Neural progenitor cell (in vitro differentiated cells): ENCODE measurements around the gene TRMT2B. TPM values are rescaled to one million over a fixed set of nuclear protein-coding genes. Genes with fewer than 3 reads are reported as not detected.
"Not testable (repeated sequence)": the region's sequence is repeated elsewhere in the genome, so short reads cannot be mapped to it uniquely, and the experiment has no call there.

Experiments used
- DNase-seq: peaks from one replicate; pipeline ENCODE4 v3.0.0-alpha.2; 2016; ENCODE audit warnings: low spot score
- H2AFZ ChIP-seq: fragments of 200-600 bp; sonication (generic); replicated peaks from 2 replicates; pipeline ENCODE4 v1.6.1; 2016; ENCODE audit warnings: antibody characterized with exemption
- H3F3A ChIP-seq: fragments of 200-600 bp; sonication (generic); 2 replicates; pipeline ENCODE4 v1.6.1; 2016; ENCODE audit warnings: antibody characterized with exemption, low read depth
- H3K27ac ChIP-seq: fragments of 200-600 bp; sonication (generic); 2 replicates; pipeline ENCODE4 v1.5.1; 2016; ENCODE audit warnings: mild to moderate bottlenecking
- H3K27me3 ChIP-seq: fragments of 200-600 bp; sonication (generic); 2 replicates; pipeline ENCODE4 v1.6.1; 2016; ENCODE audit warnings: mild to moderate bottlenecking, moderate library complexity
- H3K36me3 ChIP-seq: fragments of 200-600 bp; sonication (generic); 2 replicates; pipeline ENCODE4 v1.5.1; 2016
- H3K4me1 ChIP-seq: fragments of 200-600 bp; sonication (generic); 2 replicates; pipeline ENCODE4 v1.6.1; 2016; ENCODE audit warnings: mixed run types
- H3K4me2 ChIP-seq: fragments of 200-600 bp; sonication (generic); 2 replicates; pipeline ENCODE4 v1.6.1; 2016
- H3K4me3 ChIP-seq: fragments of 200-600 bp; sonication (generic); 2 replicates; pipeline ENCODE4 v1.5.1; 2016
- H3K79me2 ChIP-seq: fragments of 200-600 bp; sonication (generic); 2 replicates; pipeline ENCODE4 v1.6.1; 2016; ENCODE audit warnings: low read depth
- H3K9ac ChIP-seq: fragments of 200-600 bp; sonication (generic); 2 replicates; pipeline ENCODE4 v1.6.1; 2016
- H3K9me3 ChIP-seq: fragments of 200-600 bp; sonication (generic); 2 replicates; pipeline ENCODE4 v1.5.1; 2016; ENCODE audit warnings: low read depth
- H4K20me1 ChIP-seq: fragments of 200-600 bp; sonication (generic); 2 replicates; pipeline ENCODE4 v1.6.1; 2016; ENCODE audit warnings: low read depth
- H3K27ac Mint-ChIP-seq: 3 replicates; pipeline ENCODE4 v1.8.0; 2021; ENCODE audit warnings: mixed read lengths
- H3K27me3 Mint-ChIP-seq: 2 replicates; pipeline ENCODE4 v1.8.0; 2022; ENCODE audit warnings: low read depth, mild to moderate bottlenecking, inconsistent platforms, moderate library complexity, mixed read lengths; ENCODE audit not compliant: insufficient read depth
- H3K36me3 Mint-ChIP-seq: 3 replicates; pipeline ENCODE4 v1.8.0; 2021; ENCODE audit warnings: mixed read lengths
- H3K4me1 Mint-ChIP-seq: 3 replicates; pipeline ENCODE4 v1.8.0; 2021; ENCODE audit warnings: mixed read lengths
- H3K4me3 Mint-ChIP-seq: 3 replicates; pipeline ENCODE4 v1.8.0; 2021; ENCODE audit warnings: mild to moderate bottlenecking, moderate library complexity, mixed read lengths
- H3K9me3 Mint-ChIP-seq: 3 replicates; pipeline ENCODE4 v1.8.0; 2020; ENCODE audit warnings: mixed read lengths
- EZH2 ChIP-seq: fragments of 200-600 bp; sonication (generic); IDR thresholded peaks from 2 replicates; pipeline ENCODE4 v1.6.1; 2017; ENCODE audit warnings: antibody characterized with exemption, mild to moderate bottlenecking, moderate library complexity
- EZH2phosphoT487 ChIP-seq: fragments of 200-600 bp; sonication (generic); IDR thresholded peaks from 2 replicates; pipeline ENCODE4 v1.6.1; 2017; ENCODE audit warnings: antibody characterized with exemption
- total RNA-seq: library from RNA; depleted of rRNA; stranded (reverse); fragments of >200 nt; gene quantifications from 2 replicates; pipeline ENCODE4 v1.2.3, GENCODE V29; 2015; ENCODE audit warnings: low replicate concordance
- TF ChIP-seq, protein P1 (sequence below): fragments of 200-600 bp; sonication (generic); IDR thresholded peaks from 2 replicates; pipeline ENCODE4 v1.5.1; 2017; ENCODE audit warnings: antibody characterized with exemption, mild to moderate bottlenecking

TRMT2B gene
- total RNA-seq, 1 donor from 2014 or later = 11.5 TPM

DNA sequence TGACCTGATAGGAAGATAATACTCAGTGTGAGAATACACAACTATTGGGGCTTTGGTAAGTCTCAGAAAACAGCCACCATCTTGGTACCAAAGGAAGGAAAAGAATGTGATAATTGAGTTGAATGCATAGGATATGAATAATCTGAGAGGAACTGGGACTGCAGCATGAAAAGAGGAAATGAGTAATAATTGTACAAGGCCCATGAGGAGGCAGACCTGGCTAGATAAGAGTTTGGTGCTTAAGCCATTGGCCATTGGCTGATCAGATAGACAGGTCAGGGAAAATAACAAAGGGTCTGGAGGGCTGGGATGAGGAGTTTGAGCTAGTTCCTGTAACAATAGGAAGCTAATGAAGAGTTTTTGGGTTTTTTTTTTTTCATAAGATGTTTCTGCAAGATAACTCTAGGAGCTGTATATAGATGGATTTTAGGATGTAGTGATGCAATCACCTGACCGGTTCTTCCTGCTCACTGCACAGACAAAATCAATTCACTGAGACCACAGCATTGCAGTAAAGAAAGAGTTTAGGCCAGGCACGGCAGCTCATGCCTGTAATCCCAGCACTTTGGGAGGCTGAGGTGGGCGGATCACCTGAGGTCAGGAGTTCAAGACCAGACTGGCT, 5.3 kb upstream of the TRMT2B start:
- Mint-ChIP-seq H3K4me1 (no peaks in the 10 kb centered on the region), H3K9me3 (peaks cover 5% of the 10 kb centered on the region), H3K4me3 (no peak overlapping the region), H3K27ac (no peak overlapping the region), H3K27me3 (peaks cover 2% of the 10 kb centered on the region), H3K36me3 (no peaks in the 10 kb centered on the region)
- peaks cover 3% of the 10 kb centered on the region for H3F3A ChIP-seq
- H3K27me3 ChIP-seq = no peaks in the 10 kb centered on the region
- H3K4me3 ChIP-seq = no peak overlapping the region
- no peaks in the 10 kb centered on the region for H3K9me3 ChIP-seq
- DNase-seq = no peak
- no peak overlapping the region for H3K9ac ChIP-seq
- no peak overlapping the region for H3K27ac ChIP-seq
- TF ChIP-seq EZH2 (no peak), EZH2phosphoT487 (no peak)
- TF ChIP-seq, protein P1, sequence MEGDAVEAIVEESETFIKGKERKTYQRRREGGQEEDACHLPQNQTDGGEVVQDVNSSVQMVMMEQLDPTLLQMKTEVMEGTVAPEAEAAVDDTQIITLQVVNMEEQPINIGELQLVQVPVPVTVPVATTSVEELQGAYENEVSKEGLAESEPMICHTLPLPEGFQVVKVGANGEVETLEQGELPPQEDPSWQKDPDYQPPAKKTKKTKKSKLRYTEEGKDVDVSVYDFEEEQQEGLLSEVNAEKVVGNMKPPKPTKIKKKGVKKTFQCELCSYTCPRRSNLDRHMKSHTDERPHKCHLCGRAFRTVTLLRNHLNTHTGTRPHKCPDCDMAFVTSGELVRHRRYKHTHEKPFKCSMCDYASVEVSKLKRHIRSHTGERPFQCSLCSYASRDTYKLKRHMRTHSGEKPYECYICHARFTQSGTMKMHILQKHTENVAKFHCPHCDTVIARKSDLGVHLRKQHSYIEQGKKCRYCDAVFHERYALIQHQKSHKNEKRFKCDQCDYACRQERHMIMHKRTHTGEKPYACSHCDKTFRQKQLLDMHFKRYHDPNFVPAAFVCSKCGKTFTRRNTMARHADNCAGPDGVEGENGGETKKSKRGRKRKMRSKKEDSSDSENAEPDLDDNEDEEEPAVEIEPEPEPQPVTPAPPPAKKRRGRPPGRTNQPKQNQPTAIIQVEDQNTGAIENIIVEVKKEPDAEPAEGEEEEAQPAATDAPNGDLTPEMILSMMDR = no peak
- H3K79me2 ChIP-seq = no peaks in the 10 kb centered on the region
- no peaks in the 10 kb centered on the region for H3K36me3 ChIP-seq
- H3K4me2 ChIP-seq = no peak overlapping the region
- no peak overlapping the region for H2AFZ ChIP-seq
- H3K4me1 ChIP-seq = no peaks in the 10 kb centered on the region
- H4K20me1 ChIP-seq = no peaks in the 10 kb centered on the region

DNA sequence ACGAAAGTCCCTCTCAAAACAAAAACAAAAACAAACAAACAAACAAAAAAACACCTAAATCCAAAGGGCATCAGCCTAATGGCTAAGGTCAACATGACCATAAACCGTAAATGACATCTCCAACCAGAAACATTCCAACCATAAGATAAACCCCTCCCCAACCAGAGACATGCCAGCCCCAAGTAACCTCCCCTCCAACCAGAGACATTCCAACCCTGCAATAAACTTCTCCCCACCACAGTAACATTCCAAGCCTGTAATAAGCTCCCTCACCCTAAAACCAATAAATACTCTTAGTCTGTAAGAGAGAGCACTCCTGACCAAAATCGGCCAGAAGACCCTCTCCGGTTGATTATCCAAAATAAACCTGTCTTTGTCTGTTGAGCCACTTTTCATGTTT, 4.6 kb upstream of the TRMT2B start:
- not testable (repeated sequence) for H3K9ac ChIP-seq, H3K4me1 ChIP-seq, H3F3A ChIP-seq, H3K4me3 Mint-ChIP-seq, H3K27ac Mint-ChIP-seq, H3K36me3 ChIP-seq, H3K27me3 Mint-ChIP-seq, H3K4me2 ChIP-seq, H3K4me1 Mint-ChIP-seq, H3K27ac ChIP-seq, H2AFZ ChIP-seq, H4K20me1 ChIP-seq, H3K36me3 Mint-ChIP-seq, DNase-seq, H3K4me3 ChIP-seq, H3K9me3 ChIP-seq, H3K9me3 Mint-ChIP-seq, H3K27me3 ChIP-seq, H3K79me2 ChIP-seq

DNA sequence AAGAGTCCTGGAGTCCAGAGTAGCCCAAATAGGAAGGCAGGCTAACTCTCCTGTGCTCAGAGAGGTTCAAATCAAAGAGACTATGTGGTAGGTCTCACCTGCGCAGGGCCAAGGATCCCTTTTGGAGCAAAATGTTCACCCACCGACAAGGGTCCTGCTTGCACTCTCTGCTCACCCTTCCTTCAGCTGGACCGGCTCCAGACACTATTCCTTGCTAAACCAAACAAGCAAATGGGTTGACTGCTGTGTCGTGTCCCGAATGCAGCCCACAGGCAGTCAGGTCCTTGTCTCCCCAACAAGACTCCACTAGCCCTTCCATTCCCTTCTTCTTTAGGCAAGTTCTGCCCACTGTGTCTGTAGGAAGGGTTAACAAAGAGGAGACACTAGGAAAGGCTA, 760 bp downstream of the TRMT2B start:
- Mint-ChIP-seq H3K4me1 (no peaks in the 10 kb centered on the region), H3K27me3 (no peaks in the 10 kb centered on the region), H3K4me3 (peak overlapping the region; percentile 89), H3K36me3 (no peaks in the 10 kb centered on the region), H3K27ac (no peak overlapping the region), H3K9me3 (peaks cover 7% of the 10 kb centered on the region)
- Histone ChIP-seq H3K36me3 (no peaks in the 10 kb centered on the region), H3K9me3 (no peaks in the 10 kb centered on the region), H3K79me2 (no peaks in the 10 kb centered on the region), H3K9ac (no peak overlapping the region), H3K27me3 (no peaks in the 10 kb centered on the region), H3K4me3 (peak overlapping the region; percentile 52), H2AFZ (peak overlapping the region; percentile 74), H4K20me1 (no peaks in the 10 kb centered on the region), H3K27ac (no peak overlapping the region), H3K4me2 (peak overlapping the region; percentile 69), H3F3A (peaks cover 5% of the 10 kb centered on the region), H3K4me1 (no peaks in the 10 kb centered on the region)
- TF ChIP-seq, protein P1 = no peak
- no peak for TF ChIP-seq EZH2phosphoT487
- no peak for TF ChIP-seq EZH2
- no peak for DNase-seq

DNA sequence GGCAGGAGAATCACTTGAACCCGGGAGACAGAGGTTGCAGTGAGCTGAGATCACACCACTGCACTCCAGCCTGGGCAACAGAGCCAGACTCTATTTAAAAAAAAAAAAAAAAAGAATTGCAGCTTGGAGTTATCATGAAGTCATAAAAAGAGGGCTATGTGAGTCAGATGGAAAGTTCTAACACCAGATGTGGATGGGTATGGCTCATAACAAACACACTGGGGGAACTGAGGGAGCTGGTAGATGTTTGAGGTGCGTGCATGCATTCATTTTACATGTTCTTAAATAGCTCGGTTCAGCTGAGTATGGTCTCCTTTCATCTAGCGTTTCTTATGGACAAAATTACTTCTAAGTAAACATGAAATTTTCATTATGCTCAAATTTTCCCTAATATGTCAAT, 11.7 kb downstream of the TRMT2B start:
- Histone ChIP-seq H3K4me2 (no peak overlapping the region), H4K20me1 (no peaks in the 10 kb centered on the region), H3K79me2 (no peaks in the 10 kb centered on the region), H3K4me3 (no peak overlapping the region), H3K27ac (no peak overlapping the region), H3K4me1 (no peaks in the 10 kb centered on the region), H3K9ac (no peak overlapping the region), H3F3A (no peaks in the 10 kb centered on the region), H3K27me3 (no peaks in the 10 kb centered on the region), H3K9me3 (no peaks in the 10 kb centered on the region), H3K36me3 (no peaks in the 10 kb centered on the region), H2AFZ (no peak overlapping the region)
- H3K27me3 Mint-ChIP-seq = peaks cover 6% of the 10 kb centered on the region
- peaks cover 5% of the 10 kb centered on the region for H3K9me3 Mint-ChIP-seq
- no peak for DNase-seq
- H3K27ac Mint-ChIP-seq = no peak overlapping the region
- no peaks in the 10 kb centered on the region for H3K4me1 Mint-ChIP-seq
- H3K36me3 Mint-ChIP-seq = peaks cover 3% of the 10 kb centered on the region
- H3K4me3 Mint-ChIP-seq = no peak overlapping the region
- TF ChIP-seq EZH2 (no peak), EZH2phosphoT487 (no peak)
- TF ChIP-seq, protein P1 = no peak
